HUES6 (cell line): Measurements from ENCODE around the gene GSTO1.

ENCODE experiments used
- H3K27ac ChIP-seq: 2 replicates; pipeline ENCODE4 v1.7.0; 2013; ENCODE audit warnings: low read depth, mild to moderate bottlenecking, low read length, inconsistent platforms
- H3K27me3 ChIP-seq: 2 replicates; pipeline ENCODE4 v1.6.1; 2013; ENCODE audit warnings: low read length; ENCODE audit not compliant: control insufficient read depth, insufficient read depth
- H3K36me3 ChIP-seq: 2 replicates; pipeline ENCODE4 v1.6.1; 2013; ENCODE audit warnings: low read length; ENCODE audit not compliant: control insufficient read depth, insufficient read depth
- H3K4me1 ChIP-seq: 2 replicates; pipeline ENCODE4 v1.6.1; 2013; ENCODE audit warnings: low read length; ENCODE audit not compliant: control insufficient read depth, insufficient read depth
- H3K4me3 ChIP-seq: 2 replicates; pipeline ENCODE4 v1.5.1; 2013; ENCODE audit warnings: low read depth, low read length
- H3K9ac ChIP-seq: one replicate; pipeline ENCODE4 v1.6.1; 2013; ENCODE audit warnings: mild to moderate bottlenecking, low read length
- H3K9me3 ChIP-seq: 2 replicates; pipeline ENCODE4 v1.6.1; 2013; ENCODE audit warnings: low read depth, low read length; ENCODE audit not compliant: control insufficient read depth, insufficient read depth

Gene GSTO1

GRCh38 chr10:104250371-104250770 is 4.3 kb upstream of the GSTO1 start:
- Histone ChIP-seq H3K9me3 (peaks cover 19% of the 10 kb centered on the region), H3K27me3 (no peaks in the 10 kb centered on the region), H3K9ac (no peak overlapping the region), H3K4me3 (no peak overlapping the region), H3K4me1 (peaks cover 37% of the 10 kb centered on the region), H3K27ac (no peak overlapping the region), H3K36me3 (no peaks in the 10 kb centered on the region)

DNA sequence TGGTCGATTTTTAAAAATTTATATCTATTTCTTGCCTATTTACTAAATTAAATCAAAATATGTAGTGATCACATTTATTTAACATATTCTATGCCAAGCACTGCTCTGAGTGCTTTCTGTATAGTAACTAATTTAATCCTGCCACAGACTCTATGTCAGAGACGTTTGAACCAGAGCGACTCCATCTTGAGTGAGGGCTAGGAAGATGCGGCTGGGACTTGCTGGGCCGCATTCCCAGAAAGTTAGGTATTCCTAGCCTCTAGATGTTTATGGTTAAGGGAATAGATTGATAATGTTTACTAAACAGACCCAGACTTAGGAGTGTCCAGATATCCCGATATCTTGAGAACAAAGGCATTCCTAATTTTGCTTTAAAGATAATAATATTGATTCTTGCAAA is 3.2 kb upstream of the GSTO1 start:
- Histone ChIP-seq H3K36me3 (peaks cover 3% of the 10 kb centered on the region; the same call in 1 of the 2 replicates), H3K27me3 (no peaks in the 10 kb centered on the region), H3K9ac (no peak overlapping the region), H3K4me1 (peaks cover 46% of the 10 kb centered on the region), H3K27ac (no peak overlapping the region), H3K4me3 (no peak overlapping the region), H3K9me3 (peaks cover 15% of the 10 kb centered on the region)

DNA sequence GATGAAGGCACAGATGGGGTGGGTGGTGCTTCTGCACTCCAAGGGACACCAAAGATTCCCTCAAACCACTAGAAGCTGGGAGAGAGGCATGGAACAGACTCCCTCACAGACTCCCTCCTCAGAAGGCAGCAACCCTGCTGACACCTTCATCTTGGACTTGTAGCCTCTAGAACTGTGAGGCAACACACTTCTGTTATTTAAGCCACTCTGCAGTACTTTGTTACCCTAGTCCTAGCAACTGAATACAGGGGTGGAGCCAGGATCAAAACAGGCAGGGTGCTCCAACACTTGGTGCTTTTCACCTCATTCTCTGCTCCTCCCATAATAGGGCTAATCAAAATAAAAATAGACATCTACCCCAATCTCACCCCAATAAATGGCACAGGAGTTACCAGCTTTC is 2.3 kb upstream of the GSTO1 start:
- Histone ChIP-seq H3K9me3 (peaks cover 9% of the 10 kb centered on the region; the same call in 1 of the 2 replicates), H3K4me1 (peaks cover 52% of the 10 kb centered on the region), H3K36me3 (peaks cover 6% of the 10 kb centered on the region)

GRCh38 chr10:104253106-104253505 is 1.6 kb upstream of the GSTO1 start:
- Histone ChIP-seq H3K27me3 (no peaks in the 10 kb centered on the region), H3K36me3 (peaks cover 13% of the 10 kb centered on the region), H3K9ac (no peak overlapping the region), H3K27ac (peak overlapping the region; percentile 28; the same call in 1 of the 2 replicates), H3K4me1 (peaks cover 54% of the 10 kb centered on the region), H3K9me3 (peaks cover 4% of the 10 kb centered on the region; the same call in 1 of the 2 replicates), H3K4me3 (peak overlapping the region; percentile 81)

More for the DNA sequence above, 2.3 kb upstream of the GSTO1 start:
- peak overlapping the region; percentile 28; the same call in 1 of the 2 replicates for H3K27ac ChIP-seq
- no peaks in the 10 kb centered on the region for H3K27me3 ChIP-seq
- H3K9ac ChIP-seq = no peak overlapping the region
- no peak overlapping the region for H3K4me3 ChIP-seq

GRCh38 chr10:104253606-104254410 is 884 bp upstream of the GSTO1 start:
- H3K9me3 ChIP-seq = peaks cover 3% of the 10 kb centered on the region; the same call in 1 of the 2 replicates
- peak overlapping the region; percentile 81 for H3K4me3 ChIP-seq
- peak overlapping the region; percentile 89 for H3K9ac ChIP-seq
- H3K27ac ChIP-seq = peak overlapping the region; percentile 93; the same call in 1 of the 2 replicates
- peaks cover 54% of the 10 kb centered on the region for H3K4me1 ChIP-seq
- H3K27me3 ChIP-seq = no peaks in the 10 kb centered on the region
- peaks cover 20% of the 10 kb centered on the region for H3K36me3 ChIP-seq

- peak overlapping the region; percentile 81 for H3K4me3 ChIP-seq
- H3K9me3 ChIP-seq = peaks cover 3% of the 10 kb centered on the region; the same call in 1 of the 2 replicates
- no peaks in the 10 kb centered on the region for H3K27me3 ChIP-seq
- peaks cover 37% of the 10 kb centered on the region for H3K36me3 ChIP-seq
- H3K27ac ChIP-seq = peak overlapping the region; percentile 93; the same call in 1 of the 2 replicates
- peak overlapping the region; percentile 89 for H3K9ac ChIP-seq
- H3K4me1 ChIP-seq = peaks cover 60% of the 10 kb centered on the region
Observed at GRCh38 chr10:104255311-104255981, 754 bp downstream of the GSTO1 start.

GRCh38 chr10:104256335-104256961 is 1.8 kb downstream of the GSTO1 start:
- Histone ChIP-seq H3K36me3 (peaks cover 47% of the 10 kb centered on the region), H3K9ac (no peak overlapping the region), H3K9me3 (peaks cover 3% of the 10 kb centered on the region; the same call in 1 of the 2 replicates), H3K4me3 (peak overlapping the region; percentile 81), H3K4me1 (peaks cover 55% of the 10 kb centered on the region), H3K27me3 (no peaks in the 10 kb centered on the region), H3K27ac (no peak overlapping the region)

DNA sequence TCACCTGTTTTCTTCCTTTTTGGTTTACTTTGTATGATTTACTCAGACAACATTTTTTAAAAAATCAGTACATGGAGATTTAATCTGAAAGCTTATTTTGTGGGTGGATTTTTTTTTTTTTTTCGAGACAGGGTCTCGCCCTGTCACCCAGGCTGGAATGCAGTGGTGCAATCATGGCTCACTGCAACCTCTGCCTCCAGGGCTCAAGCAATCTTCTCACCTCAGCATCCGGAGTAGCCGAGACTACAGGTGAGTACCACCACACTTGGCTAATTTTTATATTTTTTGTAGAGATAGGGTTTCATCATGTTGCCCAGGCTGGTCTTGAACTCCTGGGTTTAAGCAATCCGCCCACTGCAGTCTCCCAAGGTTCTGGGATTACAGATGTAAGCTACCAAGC is 2.5 kb downstream of the GSTO1 start:
- peak overlapping the region; percentile 81; the same call in 1 of the 2 replicates for H3K4me3 ChIP-seq

DNA sequence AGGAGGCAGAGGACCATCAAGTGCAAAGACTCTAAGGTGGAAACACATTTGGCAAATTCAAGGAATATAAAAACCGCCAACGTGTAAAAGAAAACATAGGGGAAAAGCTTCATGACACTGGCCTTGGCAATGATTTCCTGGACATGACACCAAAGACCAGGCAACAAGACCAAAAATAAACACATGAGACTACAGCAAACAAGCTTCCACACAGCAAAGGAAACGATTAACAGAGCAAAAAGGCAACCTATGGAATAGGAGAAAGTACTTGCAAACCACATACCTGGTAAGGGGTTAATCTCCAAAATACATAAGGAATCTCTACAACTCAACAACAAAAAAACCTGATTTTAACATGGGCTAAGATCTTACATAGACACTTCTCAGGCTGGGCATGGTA is 3.5 kb downstream of the GSTO1 start:
- Histone ChIP-seq H3K9ac (no peak overlapping the region), H3K36me3 (peaks cover 64% of the 10 kb centered on the region)

More for the DNA sequence above, 2.5 kb downstream of the GSTO1 start:
- Histone ChIP-seq H3K4me1 (peaks cover 49% of the 10 kb centered on the region), H3K9ac (no peak overlapping the region), H3K27ac (no peak overlapping the region), H3K36me3 (peaks cover 55% of the 10 kb centered on the region), H3K27me3 (no peaks in the 10 kb centered on the region), H3K9me3 (peaks cover under 1% of the 10 kb centered on the region; the same call in 1 of the 2 replicates)

DNA sequence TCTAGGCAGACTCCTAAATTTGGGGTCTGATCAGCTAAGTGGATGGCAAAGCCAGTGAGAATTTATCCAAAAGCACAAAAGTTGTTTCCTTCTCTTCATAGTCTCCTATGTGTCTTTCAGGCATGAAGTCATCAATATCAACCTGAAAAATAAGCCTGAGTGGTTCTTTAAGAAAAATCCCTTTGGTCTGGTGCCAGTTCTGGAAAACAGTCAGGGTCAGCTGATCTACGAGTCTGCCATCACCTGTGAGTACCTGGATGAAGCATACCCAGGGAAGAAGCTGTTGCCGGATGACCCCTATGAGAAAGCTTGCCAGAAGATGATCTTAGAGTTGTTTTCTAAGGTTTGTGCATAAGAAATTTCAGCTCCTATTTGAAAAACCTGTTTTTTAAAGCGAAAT is 4.8 kb downstream of the GSTO1 start:
- no peak overlapping the region for H3K27ac ChIP-seq
- H3K9ac ChIP-seq = no peak overlapping the region

More for the DNA sequence above, 3.5 kb downstream of the GSTO1 start:
- no peak overlapping the region for H3K4me3 ChIP-seq
- no peaks in the 10 kb centered on the region for H3K9me3 ChIP-seq
- H3K4me1 ChIP-seq = peaks cover 39% of the 10 kb centered on the region
- no peak overlapping the region for H3K27ac ChIP-seq
- H3K27me3 ChIP-seq = no peaks in the 10 kb centered on the region

More for the DNA sequence above, 4.8 kb downstream of the GSTO1 start:
- Histone ChIP-seq H3K9me3 (no peaks in the 10 kb centered on the region), H3K36me3 (peaks cover 76% of the 10 kb centered on the region), H3K27me3 (no peaks in the 10 kb centered on the region), H3K4me3 (no peak overlapping the region), H3K4me1 (peaks cover 27% of the 10 kb centered on the region)
